ENCODE results near the gene SETMAR.

- TF ChIP-seq POLR2A (IDR thresholded peaks at IDR 0.05) (no peak), CTCF (IDR thresholded peaks at IDR 0.05 in 4 of 5, conservative IDR thresholded peaks at IDR 0.05 in 1 of 5) (no peak)
Observed at GRCh38 chr3:4313606-4314293, 10.6 kb downstream of the SETMAR start.
